Activated CD8-positive, alpha-beta memory T cell treated with anti-CD3 and anti-CD28 coated beads for 1 hour (primary cell): ENCODE measurements around the gene SPIN2A.
"Not testable (repeated sequence)": the region's sequence is repeated elsewhere in the genome, so short reads cannot be mapped to it uniquely, and the experiment has no call there.

Experiments used
- DNase-seq, 2 donors: peaks; one replicate each; pipeline ENCODE4 v3.0.0-alpha.2; 2020; ENCODE audit warnings: low read depth in 1 of 2; ENCODE audit errors: extremely low read depth in 1 of 2

Gene SPIN2A

DNA sequence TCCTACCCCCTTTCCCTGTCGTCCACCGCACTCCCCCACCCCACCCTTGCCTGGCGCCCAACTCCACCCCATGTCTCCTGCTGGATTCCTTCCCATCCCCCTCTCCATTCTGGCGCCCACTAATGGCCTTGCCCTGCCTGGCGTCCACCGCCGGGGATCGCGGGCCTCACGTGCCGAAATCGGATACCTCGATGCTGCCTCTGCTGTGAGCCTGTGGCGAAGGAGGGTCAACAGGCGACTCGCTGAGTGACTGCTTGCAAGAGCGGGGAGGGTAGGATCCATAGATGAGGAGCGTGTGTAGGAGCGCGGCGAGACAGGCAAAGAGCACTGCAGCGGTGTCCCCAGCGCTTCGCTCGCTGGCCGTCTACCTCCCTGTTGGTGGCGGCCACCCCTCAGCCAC is at the start of gene SPIN2A:
Gene SPIN2A, minus strand, starts transcription at position 325 of the 400 bp plus-strand sequence. CDS start 800 bp downstream, outside the sequence.
- not testable (repeated sequence) for DNase-seq

DNA sequence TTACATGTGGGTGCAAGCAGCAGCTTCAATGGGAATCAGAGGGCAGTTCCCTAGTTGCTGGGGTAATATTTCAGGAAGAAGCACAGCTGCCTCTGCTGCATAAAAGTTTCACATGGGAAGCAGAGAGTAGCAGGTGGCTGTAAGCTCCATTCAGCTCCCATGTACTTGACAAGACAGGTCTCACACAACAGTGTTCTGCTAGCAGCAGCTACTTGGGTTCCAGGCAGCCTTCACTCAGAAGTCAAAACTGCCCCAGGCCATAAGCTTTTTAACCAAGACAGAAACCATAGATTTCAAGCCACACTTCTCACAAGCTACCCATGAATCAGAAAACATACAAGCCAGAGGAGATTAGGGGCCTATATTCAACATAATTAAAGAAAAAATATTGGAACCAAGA is 41.4 kb upstream of the SPIN2A start:
- no peak for DNase-seq

DNA sequence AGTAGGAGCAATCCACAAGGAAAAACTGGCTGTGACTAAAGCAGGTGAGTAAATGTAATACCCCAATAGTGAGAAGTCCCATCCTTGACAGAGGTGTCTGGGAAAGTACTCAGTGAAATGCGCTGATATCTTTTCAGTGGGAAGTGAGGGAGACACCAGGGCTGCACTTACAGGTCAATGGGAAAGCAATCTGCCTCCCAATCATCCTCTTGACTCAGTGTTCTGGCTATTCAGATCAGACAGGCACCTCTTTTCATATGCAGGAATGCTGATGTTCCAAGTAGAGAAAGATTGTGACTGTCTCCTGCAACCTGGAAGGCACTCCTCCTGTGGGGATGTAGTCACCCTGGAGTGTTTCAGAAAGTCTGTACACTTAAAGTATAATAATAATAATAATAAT is 39.9 kb upstream of the SPIN2A start:
- DNase-seq: no peak

DNA sequence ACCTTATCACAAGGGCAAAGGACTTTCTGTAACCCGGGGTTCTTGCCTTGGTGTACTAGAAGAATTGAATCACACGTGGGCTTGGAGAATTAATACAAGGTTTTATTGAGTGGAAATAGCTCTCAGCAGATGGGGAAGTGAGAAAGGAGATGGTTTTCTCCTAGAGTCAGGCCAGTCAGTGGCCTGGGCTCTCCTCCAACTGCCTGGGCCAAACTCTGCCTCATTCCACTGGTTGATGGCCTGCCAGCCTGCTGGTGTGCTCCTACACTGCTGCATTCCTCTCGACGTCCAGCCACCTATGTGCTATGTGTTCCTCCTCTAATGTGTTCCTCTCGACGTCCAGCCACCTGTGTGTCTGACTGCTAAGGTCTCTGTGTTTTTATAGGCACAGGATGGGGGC is 35.3 kb upstream of the SPIN2A start:
- no peak for DNase-seq

DNA sequence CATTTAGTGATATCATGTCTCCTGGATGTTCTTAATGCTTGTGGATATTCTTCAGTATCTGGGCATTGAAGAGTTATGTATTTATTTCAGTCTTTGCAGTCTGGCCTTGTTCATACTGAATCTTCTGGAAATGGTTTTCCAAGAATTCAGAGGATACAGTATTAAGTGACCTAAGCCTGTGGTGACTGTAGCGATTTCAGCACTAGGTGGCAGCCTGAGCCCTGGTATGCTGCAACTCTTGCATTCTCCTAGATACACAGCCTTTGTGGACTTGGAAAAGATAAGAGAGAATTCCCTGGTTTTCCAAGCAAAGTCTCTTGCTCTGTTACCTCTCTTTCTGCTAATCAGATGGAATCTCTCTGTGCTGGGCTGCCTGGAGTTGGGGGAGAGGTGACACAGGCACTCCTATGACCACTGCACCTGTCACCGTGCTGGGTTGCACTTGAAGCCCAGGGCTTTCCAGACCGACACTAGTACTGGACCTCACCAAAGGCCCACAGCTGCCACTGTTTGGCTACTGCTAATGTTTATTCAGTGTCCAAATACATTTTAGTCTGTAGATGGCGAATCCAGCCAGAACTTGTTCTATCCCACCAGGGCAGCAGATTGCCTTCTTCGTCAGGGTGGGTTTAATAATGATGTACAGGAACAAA is 19.3 kb upstream of the SPIN2A start:
- no peak for DNase-seq

DNA sequence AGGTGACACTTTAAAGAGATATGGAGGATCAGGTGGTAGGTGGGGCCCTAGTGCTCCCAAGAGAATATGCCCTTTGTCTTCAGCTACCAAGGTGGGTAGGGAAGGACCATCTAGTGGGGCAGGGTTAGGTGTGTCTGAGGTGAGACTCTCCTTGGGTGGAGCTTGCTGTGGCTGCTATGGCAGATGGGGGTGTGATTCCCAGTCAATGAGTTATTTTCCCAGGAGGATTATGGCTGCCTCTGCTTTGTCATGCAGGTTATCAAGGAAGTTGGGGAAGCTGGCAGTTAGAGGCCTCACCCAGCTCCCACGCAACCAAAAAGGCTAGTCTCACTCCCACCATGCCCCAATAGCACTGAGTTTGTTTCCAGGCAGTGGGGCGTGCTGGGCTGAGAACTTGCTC is 18.0 kb upstream of the SPIN2A start:
- no peak for DNase-seq

DNA sequence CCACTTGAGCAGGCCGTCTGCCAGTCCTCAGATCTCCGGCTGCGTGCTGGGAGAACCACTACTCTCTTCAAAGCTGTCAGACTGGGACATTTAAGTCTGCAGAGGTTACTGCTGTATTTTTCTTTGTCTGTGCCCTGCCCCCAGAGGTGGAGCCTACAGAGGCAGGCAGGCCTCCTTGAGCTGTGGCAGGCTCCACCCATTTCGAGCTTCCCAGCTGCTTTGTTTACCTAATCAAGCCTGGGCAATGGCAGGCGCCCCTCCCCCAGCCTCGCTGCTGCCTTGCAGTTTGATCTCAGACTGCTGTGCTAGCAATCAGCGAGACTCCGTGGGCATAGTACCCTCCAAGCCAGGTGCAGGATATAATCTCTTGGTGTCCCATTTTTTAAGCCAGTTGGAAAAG is 15.0 kb upstream of the SPIN2A start:
- not testable (repeated sequence) for DNase-seq

DNA sequence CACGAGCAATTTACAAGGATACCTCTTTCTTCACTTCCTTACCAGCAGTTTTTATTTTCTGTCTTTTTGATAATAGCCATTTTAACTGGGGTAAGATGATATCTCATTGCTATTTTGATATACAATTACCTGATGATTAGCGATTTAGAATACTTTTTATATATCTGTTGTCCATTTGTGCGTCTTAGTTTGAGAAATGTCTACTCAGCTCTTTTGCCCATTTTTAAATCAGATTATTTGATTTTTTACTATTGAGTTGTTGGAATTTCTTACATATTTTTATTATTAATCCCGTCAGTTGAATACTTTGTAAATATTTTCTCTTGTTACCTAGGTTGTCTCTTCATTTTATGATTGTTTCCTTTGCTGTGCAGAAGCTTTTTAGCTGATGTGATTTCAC is 1.5 kb upstream of the SPIN2A start:
- DNase-seq: no peak

DNA sequence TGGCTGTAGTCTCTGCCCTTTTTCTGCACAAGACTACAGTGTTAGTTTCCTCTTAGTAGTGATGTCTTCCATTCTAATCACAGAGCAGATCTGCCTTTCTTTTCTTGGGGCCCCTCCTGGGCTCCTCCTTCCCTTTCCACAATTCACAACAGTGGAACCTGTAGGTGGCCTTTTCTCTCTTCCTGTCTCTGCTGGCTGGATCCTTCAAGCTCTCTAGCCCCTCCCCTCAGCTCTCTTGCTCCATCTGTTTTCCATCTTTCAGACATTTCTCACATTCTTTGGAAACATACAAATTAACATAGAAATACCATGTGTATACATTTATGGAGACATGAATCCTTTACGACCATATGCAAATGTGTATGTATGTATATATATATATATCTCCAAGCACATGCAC is 304 bp upstream of the SPIN2A start:
- no peak for DNase-seq

DNA sequence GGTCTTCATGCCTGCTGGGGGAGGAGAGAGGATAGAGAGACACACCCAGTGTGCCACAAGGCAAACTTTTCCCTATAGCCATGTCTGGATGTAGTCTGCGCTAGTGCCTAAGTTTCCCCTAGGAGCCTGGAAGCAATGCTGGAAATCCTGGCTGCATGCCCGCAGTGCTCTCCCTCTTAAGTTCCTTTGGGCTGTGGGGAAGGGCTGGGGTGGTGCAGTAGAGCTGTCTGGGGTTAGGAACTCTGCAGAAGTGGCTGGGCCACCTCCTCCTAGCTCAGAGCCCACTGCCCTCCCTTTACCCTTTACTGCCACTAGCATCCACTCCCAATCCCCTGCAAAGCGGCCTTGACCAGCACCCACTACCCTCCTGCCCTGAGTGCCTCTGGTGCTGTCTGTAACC is 608 bp downstream of the SPIN2A start:
- DNase-seq: not testable (repeated sequence)

DNA sequence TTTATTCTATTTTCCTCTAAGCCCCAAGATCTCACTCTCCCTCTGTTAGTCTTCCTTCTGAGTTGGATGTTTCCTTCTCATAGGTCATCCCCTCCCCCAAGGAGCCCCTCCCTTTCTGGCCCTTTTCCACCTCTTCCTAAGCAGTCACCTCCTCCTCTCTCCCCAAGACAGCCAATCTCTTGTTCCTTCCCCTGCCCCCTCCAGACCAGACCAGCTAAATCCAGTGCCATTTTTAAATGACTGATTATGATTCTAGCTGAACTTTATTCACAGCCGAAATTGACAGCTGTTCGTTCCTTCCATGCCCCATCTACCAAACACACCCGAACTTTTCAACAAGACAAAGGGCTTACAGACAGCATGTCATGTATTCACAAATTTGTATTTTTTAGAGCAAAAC is 1.9 kb downstream of the SPIN2A start:
- DNase-seq: no peak

DNA sequence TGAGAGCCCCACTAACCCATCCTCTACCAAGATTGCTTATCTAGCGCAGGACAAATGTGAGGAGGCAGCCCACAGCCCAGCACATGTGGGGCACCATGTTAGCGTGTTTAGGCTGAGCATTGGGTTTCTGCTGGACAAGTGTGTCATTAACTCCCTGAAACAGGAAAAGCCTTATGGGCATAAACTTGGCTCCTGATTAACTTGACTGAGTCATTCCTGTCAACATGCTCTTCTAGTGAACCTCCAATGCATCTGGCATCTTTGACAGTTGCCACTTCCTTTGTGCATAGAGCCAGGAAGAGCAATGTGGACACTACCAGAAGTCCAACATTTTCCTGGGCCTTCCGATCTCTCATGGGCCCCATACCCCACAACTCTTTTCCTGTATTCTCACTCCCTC is 2.5 kb downstream of the SPIN2A start:
- no peak for DNase-seq

DNA sequence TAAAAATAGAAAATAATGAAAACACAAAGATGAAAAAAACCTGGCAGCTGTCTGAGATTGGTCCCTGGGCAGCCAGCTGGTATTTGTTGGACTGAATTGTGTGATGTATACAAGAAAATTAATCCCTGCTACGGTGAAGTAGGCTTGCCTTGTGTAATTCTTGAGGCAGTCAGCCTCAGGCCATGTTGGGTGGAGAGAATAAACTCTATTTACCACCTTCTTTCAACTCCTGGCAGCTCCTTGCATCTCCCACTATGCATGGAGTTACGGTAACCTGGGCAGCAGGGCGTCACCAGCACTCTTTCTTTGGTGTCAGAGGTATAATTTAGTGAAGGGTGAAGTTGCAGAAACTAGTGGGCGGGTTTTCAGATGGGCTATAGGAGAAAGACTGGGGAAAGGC is 3.5 kb downstream of the SPIN2A start:
- DNase-seq: no peak

DNA sequence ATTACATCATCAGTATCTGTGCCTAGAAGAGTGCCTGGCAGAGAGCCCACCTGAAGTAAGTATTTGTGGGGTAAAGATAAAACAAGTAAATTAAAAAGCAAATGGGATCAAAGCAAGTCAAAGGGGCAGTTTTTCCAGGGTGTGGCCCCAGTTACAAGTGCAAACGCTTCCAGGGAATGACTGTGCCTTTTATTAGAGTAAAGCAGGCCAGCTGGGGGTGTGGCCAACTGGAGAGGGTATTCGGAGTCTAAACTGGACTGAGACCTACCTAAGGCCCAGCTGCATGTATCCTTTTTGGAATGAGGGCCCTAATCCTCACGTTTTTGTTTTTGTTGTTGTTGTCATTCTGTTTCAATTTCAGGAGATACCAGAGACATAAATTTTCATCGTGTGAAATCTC is 3.9 kb downstream of the SPIN2A start:
- DNase-seq: not testable (repeated sequence)

DNA sequence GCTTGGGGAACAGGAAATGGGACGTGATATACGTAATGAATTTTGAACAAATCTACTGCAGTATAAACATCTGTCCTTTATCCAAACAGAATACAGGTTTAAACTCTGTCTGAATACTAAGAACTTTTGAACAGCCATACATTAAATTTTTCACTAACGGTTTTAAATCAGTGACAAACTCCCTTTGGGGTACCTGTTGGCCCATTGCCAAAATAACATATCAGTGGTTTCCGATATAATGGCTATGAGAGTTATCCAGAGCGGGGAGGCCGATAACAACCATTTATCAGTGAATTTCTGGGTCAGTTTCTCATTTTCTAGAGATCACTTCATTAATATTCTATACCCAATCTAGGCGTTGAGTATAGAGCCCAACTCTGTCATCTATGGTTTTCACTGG is 5.2 kb downstream of the SPIN2A start:
- DNase-seq: no peak

DNA sequence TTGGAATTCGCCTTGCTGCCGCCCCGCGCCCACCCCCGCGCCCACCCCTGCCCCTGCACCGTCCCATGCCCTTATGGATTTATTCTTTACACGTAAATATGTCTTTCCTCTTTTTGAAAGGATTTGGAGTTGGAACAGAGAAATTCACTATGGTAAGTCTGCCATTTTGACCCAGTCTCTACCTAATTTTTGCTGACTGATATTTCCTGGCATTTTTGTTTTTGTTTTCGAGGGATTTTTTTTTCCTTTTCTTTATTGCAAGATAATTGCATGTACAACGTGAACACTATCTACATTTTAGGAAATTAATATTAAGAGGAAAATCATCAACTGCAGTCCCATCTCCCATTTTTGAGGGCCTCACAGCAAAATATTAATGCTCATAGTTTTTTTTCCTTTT is 15.4 kb downstream of the SPIN2A start:
- DNase-seq: no peak

DNA sequence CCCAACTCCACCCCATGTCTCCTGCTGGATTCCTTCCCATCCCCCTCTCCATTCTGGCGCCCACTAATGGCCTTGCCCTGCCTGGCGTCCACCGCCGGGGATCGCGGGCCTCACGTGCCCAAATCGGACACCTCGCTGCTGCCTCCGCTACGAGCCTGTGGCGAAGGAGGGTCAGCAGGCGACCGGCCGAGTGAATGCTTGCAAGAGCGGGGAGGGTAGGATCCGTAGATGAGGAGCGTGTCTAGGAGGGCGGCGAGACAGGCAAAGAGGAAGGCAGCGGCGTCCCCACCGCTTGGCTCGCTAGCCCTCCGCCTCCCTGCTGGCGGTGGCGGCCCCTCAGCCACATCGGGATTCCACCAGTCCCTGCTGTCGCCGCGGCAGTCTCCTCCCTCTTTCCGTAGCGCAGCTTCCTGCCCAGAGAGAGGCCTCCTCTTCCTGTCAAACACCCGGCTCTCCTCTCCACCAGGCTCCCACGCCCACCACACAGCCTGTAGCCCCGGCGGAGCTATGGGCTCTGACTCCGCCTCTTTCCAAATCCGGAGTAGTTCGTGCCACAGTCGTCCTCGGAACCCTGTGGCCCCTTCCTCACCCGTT is 15.9 kb downstream of the SPIN2A start, which contains the start of gene SPIN2B:
Gene SPIN2B, minus strand, starts transcription at position 387 of the 594 bp plus-strand sequence.
- peak; percentile 46 to 53 for DNase-seq

DNA sequence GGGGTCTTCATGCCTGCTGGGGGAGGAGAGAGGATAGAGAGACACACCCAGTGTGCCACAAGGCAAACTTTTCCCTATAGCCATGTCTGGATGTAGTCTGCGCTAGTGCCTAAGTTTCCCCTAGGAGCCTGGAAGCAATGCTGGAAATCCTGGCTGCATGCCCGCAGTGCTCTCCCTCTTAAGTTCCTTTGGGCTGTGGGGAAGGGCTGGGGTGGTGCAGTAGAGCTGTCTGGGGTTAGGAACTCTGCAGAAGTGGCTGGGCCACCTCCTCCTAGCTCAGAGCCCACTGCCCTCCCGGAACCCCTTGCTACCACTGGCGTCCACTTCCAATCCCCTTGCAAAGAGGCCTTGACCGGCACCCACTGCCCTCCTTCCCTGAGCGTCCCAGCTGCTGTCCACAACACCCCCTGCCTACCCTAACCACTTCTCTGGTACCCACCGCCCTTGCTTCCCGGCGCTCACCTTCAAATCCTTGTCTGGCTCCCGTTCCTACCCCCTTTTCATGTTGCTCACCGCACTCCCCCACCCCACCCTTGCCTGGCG is 16.5 kb downstream of the SPIN2A start:
- DNase-seq: not testable (repeated sequence)

DNA sequence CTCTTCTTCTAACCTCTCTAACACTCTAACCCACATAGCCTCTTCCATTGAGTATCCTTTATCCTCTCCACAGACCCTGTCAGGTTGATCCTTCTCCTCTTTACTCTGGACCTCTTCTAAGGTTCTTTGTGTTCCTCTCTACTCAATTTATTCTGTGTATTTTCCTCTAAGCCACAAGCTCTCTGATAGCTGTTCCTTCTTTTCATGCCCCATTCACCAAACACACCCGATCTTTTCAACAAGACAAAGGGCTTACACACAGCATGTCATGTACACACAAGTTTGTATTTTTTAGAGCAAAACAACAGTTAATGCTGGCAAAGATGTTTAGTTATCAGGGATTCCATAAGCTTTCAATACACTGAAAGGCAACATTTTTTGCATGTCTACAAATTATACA is 17.8 kb downstream of the SPIN2A start:
- no peak for DNase-seq

DNA sequence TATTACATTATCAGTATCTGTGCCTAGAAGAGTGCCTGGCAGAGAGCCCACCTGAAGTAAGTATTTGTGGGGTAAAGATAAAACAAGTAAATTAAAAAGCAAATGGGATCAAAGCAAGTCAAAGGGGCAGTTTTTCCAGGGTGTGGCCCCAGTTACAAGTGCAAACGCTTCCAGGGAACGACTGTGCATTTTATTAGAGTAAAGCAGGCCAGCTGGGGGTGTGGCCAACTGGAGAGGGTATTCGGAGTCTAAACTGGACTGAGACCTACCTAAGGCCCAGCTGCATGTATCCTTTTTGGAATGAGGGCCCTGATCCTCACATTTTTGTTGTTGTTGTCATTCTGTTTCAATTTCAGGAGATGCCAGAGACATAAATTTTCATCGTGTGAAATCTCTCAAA is 19.6 kb downstream of the SPIN2A start:
- DNase-seq: not testable (repeated sequence)

DNA sequence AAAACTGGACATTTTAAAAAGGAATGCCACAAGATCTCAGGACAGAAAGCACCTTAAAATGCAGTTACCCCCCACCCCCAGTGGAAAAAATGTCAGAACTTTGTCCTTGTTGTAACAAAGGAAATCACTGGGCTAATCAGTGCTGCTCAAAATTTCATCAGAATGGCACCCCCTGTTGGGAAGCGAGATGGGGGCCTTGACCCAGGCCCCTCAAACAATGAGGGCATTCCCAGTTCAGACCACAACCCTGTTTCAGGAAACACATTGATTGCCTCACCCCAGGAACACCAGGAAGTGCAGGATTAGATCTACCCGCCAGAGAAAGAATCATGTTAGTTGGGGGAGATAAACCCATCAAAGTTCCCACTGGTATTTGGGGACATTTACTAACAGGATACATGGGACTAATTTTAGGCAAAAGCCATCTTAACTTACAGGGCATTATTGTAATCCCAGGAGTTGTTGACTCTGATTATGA is 32.2 kb downstream of the SPIN2A start:
- no peak for DNase-seq

DNA sequence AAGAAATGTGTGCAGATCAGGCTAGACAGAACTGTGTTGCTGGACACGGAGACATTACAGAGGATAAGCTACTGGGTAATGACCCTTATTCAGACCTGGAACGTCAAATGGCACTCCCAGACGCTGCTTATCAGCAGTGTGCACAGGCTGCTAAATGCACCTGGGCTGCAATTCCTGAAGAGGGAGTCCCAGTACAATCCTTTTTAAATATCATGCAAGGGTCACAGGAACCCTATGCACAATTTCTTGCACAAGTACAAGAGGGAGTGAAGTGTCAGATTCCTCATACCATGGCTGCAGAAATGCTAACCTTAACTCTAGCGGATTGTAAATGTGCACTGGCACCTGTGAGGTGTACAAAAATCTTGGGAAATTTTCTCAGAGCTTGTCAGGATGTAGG is 32.8 kb downstream of the SPIN2A start:
- DNase-seq: no peak
